SK-N-SH (cell line): Measurements from ENCODE around the gene PCSK5. TPM values are rescaled to one million over a fixed set of nuclear protein-coding genes. Genes with fewer than 3 reads are reported as not detected.

Experiments used
- CTCF ChIA-PET: fragments of 300-600, 350-600 bp; formaldehyde crosslinking; extraction: SDS; loops from one replicate; lab custom pipeline; 2021; lab: Yijun Ruan, JAX
- POLR2A ChIA-PET: fragments of 350-600 bp; sonication (Branson Sonifier 250); formaldehyde crosslinking; extraction: SDS; loops from one replicate; lab custom pipeline; 2020; ENCODE audit warnings: antibody characterized with exemption, inconsistent platforms; lab: Yijun Ruan, JAX
- DNase-seq: peaks from one replicate; pipeline ENCODE4 v3.0.0; 2012
- H2AFZ ChIP-seq: fragments of 200-600 bp; sonication (generic); 2 replicates; pipeline ENCODE4 v1.8.1; 2016; ENCODE audit warnings: antibody characterized with exemption, mild to moderate bottlenecking, low read depth
- H3F3A ChIP-seq: fragments of 200-600 bp; sonication (generic); replicated peaks from 2 replicates; pipeline ENCODE3; 2016; ENCODE audit warnings: antibody characterized with exemption, mild to moderate bottlenecking; ENCODE audit not compliant: insufficient read depth
- H3K27ac ChIP-seq, 2 experiments: fragments of 200-500 bp in 1 of 2; fragments of 200-600 bp in 1 of 2; sonication (Bioruptor generic) in 1 of 2; sonication (generic), shearing (Covaris generic) in 1 of 2; 2 replicates each; pipeline versions ENCODE4 v1.5.1 to v1.6.1; 2014 to 2016; ENCODE audit warnings: low read depth in 2 of 2, inconsistent platforms in 1 of 2, low read length in 1 of 2, mild to moderate bottlenecking in 1 of 2, mixed read lengths in 1 of 2
- H3K27me3 ChIP-seq: fragments of 200-600 bp; sonication (generic), shearing (Covaris generic); 2 replicates; pipeline ENCODE4 v1.6.1; 2016; ENCODE audit warnings: mixed run types; ENCODE audit not compliant: insufficient read depth
- H3K36me3 ChIP-seq, 2 experiments: fragments of 200-500 bp in 1 of 2; fragments of 200-600 bp in 1 of 2; sonication (Bioruptor generic) in 1 of 2; sonication (generic) in 1 of 2; replicated peaks in 1 of 2; 2 replicates each; pipeline versions ENCODE3 to v1.5.1; 2014 to 2016; ENCODE audit warnings: low read length in 1 of 2, mild to moderate bottlenecking in 1 of 2; ENCODE audit not compliant: insufficient read depth in 2 of 2, control insufficient read depth in 1 of 2
- H3K4me1 ChIP-seq, 2 experiments: fragments of 200-500 bp in 1 of 2; fragments of 200-600 bp in 1 of 2; sonication (Bioruptor generic) in 1 of 2; sonication (generic), shearing (Covaris generic) in 1 of 2; 2 replicates each; pipeline versions ENCODE4 v1.5.1 to v1.6.1; 2014 to 2016; ENCODE audit warnings: low read depth in 1 of 2, low read length in 1 of 2, mixed run types in 1 of 2; ENCODE audit not compliant: insufficient read depth in 2 of 2, control insufficient read depth in 1 of 2
- H3K4me2 ChIP-seq: fragments of 200-600 bp; sonication (generic), shearing (Covaris generic); 2 replicates; pipeline ENCODE4 v1.6.1; 2017; ENCODE audit warnings: mixed run types
- H3K4me3 ChIP-seq, 2 experiments: fragments of 200-500 bp in 1 of 2; fragments of 200-600 bp in 1 of 2; sonication (Bioruptor generic) in 1 of 2; sonication (generic), shearing (Covaris generic) in 1 of 2; 2 replicates each; pipeline versions ENCODE4 v1.5.1 to v1.8.1; 2014 to 2016; ENCODE audit warnings: low read depth in 2 of 2, inconsistent platforms in 1 of 2, low read length in 1 of 2, mild to moderate bottlenecking in 1 of 2, mixed read lengths in 1 of 2, moderate library complexity in 1 of 2
- H3K79me2 ChIP-seq: fragments of 200-600 bp; sonication (generic); 2 replicates; pipeline ENCODE4 v1.8.1; 2017; ENCODE audit warnings: mild to moderate bottlenecking; ENCODE audit not compliant: insufficient read depth
- H3K9ac ChIP-seq: fragments of 200-600 bp; sonication (generic); 2 replicates; pipeline ENCODE4 v1.6.1; 2017; ENCODE audit warnings: mixed run types
- H3K9me2 ChIP-seq: fragments of 200-600 bp; sonication (generic); 2 replicates; pipeline ENCODE4 v1.6.1; 2017; ENCODE audit warnings: mixed run types
- H3K9me3 ChIP-seq: fragments of 200-600 bp; sonication (generic); 2 replicates; pipeline ENCODE4 v1.6.1; 2017; ENCODE audit warnings: mixed run types, mild to moderate bottlenecking, moderate library complexity
- H4K20me1 ChIP-seq: fragments of 200-600 bp; sonication (generic); 2 replicates; pipeline ENCODE4 v1.6.1; 2017; ENCODE audit warnings: mild to moderate bottlenecking, mixed run types; ENCODE audit not compliant: insufficient read depth
- CHD2 ChIP-seq: fragments of 150-350 bp; IDR thresholded peaks from 2 replicates; pipeline ENCODE4 v1.6.1; 2018; ENCODE audit warnings: low read length; ENCODE audit not compliant: partially characterized antibody
- ELF1 ChIP-seq: IDR thresholded peaks from 2 replicates; pipeline ENCODE4 v1.4.0; 2012
- FOXJ3 ChIP-seq: sonication (generic); formaldehyde crosslinking; IDR thresholded peaks from 2 replicates; pipeline ENCODE4 v1.5.1; 2020; ENCODE audit warnings: mild to moderate bottlenecking, missing genetic modification reagents
- GATA2 ChIP-seq: sonication (generic); formaldehyde crosslinking; IDR thresholded peaks from 2 replicates; pipeline ENCODE4 v1.5.0; 2020; ENCODE audit warnings: mild to moderate bottlenecking, missing genetic modification reagents
- JUND ChIP-seq: IDR thresholded peaks from 2 replicates; pipeline ENCODE4 v1.4.0; 2012
- MXI1 ChIP-seq: IDR thresholded peaks from 2 replicates; pipeline ENCODE4 v1.6.1; 2012; ENCODE audit warnings: mild to moderate bottlenecking, low read depth, low read length, improper control_type of control experiment
- NRF1 ChIP-seq: IDR thresholded peaks from 2 replicates; pipeline ENCODE4 v1.6.1; 2012; ENCODE audit warnings: low read depth, mild to moderate bottlenecking, low read length
- RCOR1 ChIP-seq: fragments of 150-350 bp; IDR thresholded peaks from 2 replicates; pipeline ENCODE4 v1.6.1; 2017; ENCODE audit warnings: antibody characterized with exemption, low read length
- RXRA ChIP-seq: IDR thresholded peaks from 2 replicates; pipeline ENCODE4 v1.4.0; 2012; ENCODE audit warnings: low read depth, mild to moderate bottlenecking, borderline replicate concordance
- SMC3 ChIP-seq: IDR thresholded peaks from 2 replicates; pipeline ENCODE4 v1.6.1; 2012; ENCODE audit warnings: low read depth, low read length, improper control_type of control experiment
- TEAD4 ChIP-seq: IDR thresholded peaks from 2 replicates; pipeline ENCODE4 v1.4.0; 2012; ENCODE audit warnings: mild to moderate bottlenecking, borderline replicate concordance; ENCODE audit not compliant: insufficient read depth
- WGBS: methylation state at CpG from one replicate; pipeline ENCODE4 v1.1.6; 2017; ENCODE audit warnings: low lambda C conversion rate; 5-methylcytosine and 5-hydroxymethylcytosine counted together
- polyA plus RNA-seq, 3 experiments: library from polyadenylated mRNA; depleted of rRNA; stranded (reverse); fragments of >200 nt; gene quantifications; 2 replicates each; pipeline ENCODE4 v1.2.3, GENCODE V29; 2012
- TF ChIP-seq, protein P1 (sequence below): IDR thresholded peaks from 2 replicates; pipeline ENCODE4 v1.4.0; 2012; ENCODE audit warnings: low read depth, borderline replicate concordance
- TF ChIP-seq, protein P2 (sequence below): IDR thresholded peaks from 2 replicates; pipeline ENCODE4 v1.4.0; 2012; ENCODE audit warnings: low read depth
- TF ChIP-seq, protein P3 (sequence below): IDR thresholded peaks from 2 replicates; pipeline ENCODE4 v1.4.0; 2012; ENCODE audit warnings: low read depth, borderline replicate concordance
- TF ChIP-seq, protein P4 (sequence below): fragments of 200-600 bp; sonication (generic); IDR thresholded peaks from 2 replicates; pipeline ENCODE4 v1.6.1; 2017; ENCODE audit warnings: antibody characterized with exemption, mild to moderate bottlenecking, moderate library complexity

Gene PCSK5
- polyA plus RNA-seq, 1 of the 3 experiments (the other 2 are of a cell fraction) = 0.08 TPM

DNA sequence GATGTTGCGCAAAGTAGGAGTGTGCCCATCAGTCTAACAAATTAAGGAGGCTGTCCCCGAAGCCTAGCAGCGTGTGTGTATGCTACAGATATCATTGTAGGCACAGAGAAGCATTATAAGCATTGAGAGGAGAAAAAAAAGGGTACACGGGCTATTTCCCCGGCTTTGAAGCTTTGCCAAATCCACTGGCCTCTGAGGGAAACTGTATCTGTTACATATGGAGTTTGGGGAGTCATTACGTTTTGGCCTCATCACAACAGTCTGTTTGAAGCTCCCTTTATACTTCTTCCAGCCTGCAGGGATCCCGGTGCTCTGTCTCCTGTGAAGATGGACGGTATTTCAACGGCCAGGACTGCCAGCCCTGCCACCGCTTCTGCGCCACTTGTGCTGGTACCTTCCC lies 297.8 kb downstream of the PCSK5 start:
- Histone ChIP-seq H3K79me2 (no peaks in the 10 kb centered on the region), H4K20me1 (no peaks in the 10 kb centered on the region), H3F3A (no peaks in the 10 kb centered on the region), H3K27ac (no peak overlapping the region), H3K9ac (no peak overlapping the region), H3K27me3 (peaks cover 5% of the 10 kb centered on the region; the same call in 1 of the 2 replicates), H3K4me2 (no peak overlapping the region), H3K36me3 (no peaks in the 10 kb centered on the region), H3K4me1 (no peaks in the 10 kb centered on the region), H3K9me2 (no peaks in the 10 kb centered on the region), H3K4me3 (no peak overlapping the region), H3K9me3 (no peaks in the 10 kb centered on the region), H2AFZ (no peak overlapping the region)
- 23% methylated on average over 11 of the region's 11 CpGs for WGBS
- DNase-seq = no peak
- POLR2A ChIA-PET = no interaction called here
- CTCF ChIA-PET = no interaction called here
- TF ChIP-seq, protein P1, sequence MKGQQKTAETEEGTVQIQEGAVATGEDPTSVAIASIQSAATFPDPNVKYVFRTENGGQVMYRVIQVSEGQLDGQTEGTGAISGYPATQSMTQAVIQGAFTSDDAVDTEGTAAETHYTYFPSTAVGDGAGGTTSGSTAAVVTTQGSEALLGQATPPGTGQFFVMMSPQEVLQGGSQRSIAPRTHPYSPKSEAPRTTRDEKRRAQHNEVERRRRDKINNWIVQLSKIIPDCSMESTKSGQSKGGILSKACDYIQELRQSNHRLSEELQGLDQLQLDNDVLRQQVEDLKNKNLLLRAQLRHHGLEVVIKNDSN = no peak
- no peak for TF ChIP-seq SMC3
- no peak for TF ChIP-seq NRF1
- TF ChIP-seq MXI1 = no peak
- TF ChIP-seq, protein P2, sequence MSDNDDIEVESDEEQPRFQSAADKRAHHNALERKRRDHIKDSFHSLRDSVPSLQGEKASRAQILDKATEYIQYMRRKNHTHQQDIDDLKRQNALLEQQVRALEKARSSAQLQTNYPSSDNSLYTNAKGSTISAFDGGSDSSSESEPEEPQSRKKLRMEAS = no peak
- TF ChIP-seq GATA2 = no peak
- no peak for TF ChIP-seq ELF1
- TF ChIP-seq CHD2 = no peak
- TF ChIP-seq, protein P3, sequence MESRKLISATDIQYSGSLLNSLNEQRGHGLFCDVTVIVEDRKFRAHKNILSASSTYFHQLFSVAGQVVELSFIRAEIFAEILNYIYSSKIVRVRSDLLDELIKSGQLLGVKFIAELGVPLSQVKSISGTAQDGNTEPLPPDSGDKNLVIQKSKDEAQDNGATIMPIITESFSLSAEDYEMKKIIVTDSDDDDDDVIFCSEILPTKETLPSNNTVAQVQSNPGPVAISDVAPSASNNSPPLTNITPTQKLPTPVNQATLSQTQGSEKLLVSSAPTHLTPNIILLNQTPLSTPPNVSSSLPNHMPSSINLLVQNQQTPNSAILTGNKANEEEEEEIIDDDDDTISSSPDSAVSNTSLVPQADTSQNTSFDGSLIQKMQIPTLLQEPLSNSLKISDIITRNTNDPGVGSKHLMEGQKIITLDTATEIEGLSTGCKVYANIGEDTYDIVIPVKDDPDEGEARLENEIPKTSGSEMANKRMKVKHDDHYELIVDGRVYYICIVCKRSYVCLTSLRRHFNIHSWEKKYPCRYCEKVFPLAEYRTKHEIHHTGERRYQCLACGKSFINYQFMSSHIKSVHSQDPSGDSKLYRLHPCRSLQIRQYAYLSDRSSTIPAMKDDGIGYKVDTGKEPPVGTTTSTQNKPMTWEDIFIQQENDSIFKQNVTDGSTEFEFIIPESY = no peak
- TF ChIP-seq, protein P4, sequence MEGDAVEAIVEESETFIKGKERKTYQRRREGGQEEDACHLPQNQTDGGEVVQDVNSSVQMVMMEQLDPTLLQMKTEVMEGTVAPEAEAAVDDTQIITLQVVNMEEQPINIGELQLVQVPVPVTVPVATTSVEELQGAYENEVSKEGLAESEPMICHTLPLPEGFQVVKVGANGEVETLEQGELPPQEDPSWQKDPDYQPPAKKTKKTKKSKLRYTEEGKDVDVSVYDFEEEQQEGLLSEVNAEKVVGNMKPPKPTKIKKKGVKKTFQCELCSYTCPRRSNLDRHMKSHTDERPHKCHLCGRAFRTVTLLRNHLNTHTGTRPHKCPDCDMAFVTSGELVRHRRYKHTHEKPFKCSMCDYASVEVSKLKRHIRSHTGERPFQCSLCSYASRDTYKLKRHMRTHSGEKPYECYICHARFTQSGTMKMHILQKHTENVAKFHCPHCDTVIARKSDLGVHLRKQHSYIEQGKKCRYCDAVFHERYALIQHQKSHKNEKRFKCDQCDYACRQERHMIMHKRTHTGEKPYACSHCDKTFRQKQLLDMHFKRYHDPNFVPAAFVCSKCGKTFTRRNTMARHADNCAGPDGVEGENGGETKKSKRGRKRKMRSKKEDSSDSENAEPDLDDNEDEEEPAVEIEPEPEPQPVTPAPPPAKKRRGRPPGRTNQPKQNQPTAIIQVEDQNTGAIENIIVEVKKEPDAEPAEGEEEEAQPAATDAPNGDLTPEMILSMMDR = no peak
- no peak for TF ChIP-seq FOXJ3 (CRISPR knock-in tag)
- TF ChIP-seq RCOR1 = no peak
- no peak for TF ChIP-seq RXRA
- no peak for TF ChIP-seq TEAD4
- TF ChIP-seq JUND = no peak
